ENCODE results near the gene CEP112.

DNA sequence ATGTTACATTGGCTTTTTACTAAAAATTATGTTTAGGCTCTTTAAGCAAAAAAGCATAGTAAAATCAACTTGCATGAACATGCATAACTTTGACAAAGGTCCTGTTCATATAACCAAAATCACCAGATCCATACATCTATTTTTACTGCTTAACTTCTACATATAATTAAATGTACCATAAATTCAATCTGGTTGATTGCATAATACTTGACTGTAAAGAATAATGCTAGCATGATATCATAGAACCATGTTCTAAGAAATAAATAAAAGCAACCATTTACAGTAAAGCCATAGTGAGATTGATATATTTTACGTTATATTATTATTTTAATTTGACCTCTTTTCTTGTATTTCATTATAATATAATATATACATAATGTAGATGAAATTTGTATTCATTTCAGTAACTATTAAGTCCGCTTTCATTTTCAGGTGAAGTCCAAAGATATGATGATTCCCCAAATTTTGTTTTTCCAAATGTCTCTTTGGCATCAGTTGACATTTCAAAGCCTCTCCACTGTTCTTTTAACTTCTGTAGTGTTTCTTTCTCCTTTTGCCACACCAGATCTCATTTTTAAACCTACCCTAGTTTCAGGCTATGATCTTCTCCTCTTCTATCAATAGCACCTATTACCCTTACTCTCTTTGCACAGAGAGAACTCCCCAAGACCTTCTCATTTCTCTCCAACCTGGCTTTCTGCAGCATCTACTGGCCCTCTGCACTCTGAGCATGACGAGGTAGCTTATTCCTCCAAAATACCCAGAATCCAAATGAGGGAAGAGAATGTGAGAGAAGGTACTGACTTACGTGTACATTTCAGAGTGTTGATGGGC lies 35.5 kb upstream of the CEP112 start:
- TF ChIP-seq, protein P1, sequence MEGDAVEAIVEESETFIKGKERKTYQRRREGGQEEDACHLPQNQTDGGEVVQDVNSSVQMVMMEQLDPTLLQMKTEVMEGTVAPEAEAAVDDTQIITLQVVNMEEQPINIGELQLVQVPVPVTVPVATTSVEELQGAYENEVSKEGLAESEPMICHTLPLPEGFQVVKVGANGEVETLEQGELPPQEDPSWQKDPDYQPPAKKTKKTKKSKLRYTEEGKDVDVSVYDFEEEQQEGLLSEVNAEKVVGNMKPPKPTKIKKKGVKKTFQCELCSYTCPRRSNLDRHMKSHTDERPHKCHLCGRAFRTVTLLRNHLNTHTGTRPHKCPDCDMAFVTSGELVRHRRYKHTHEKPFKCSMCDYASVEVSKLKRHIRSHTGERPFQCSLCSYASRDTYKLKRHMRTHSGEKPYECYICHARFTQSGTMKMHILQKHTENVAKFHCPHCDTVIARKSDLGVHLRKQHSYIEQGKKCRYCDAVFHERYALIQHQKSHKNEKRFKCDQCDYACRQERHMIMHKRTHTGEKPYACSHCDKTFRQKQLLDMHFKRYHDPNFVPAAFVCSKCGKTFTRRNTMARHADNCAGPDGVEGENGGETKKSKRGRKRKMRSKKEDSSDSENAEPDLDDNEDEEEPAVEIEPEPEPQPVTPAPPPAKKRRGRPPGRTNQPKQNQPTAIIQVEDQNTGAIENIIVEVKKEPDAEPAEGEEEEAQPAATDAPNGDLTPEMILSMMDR (IDR thresholded peaks at IDR 0.05) = no peak
- TF ChIP-seq EZH2phosphoT487 (IDR thresholded peaks at IDR 0.05) = no peak

Data from neural progenitor cell (in vitro differentiated cells).